KMS-11 (cell line): ENCODE results near the gene ATF7.

Experiments
- H2AFZ ChIP-seq: fragments of 200-600 bp; sonication (generic); 2 replicates; pipeline ENCODE4 v1.6.1; 2016; ENCODE audit warnings: antibody characterized with exemption, mixed run types, low read depth
- H3K27ac ChIP-seq: fragments of 200-600 bp; sonication (generic); 2 replicates; pipeline ENCODE4 v1.6.1; 2016; ENCODE audit warnings: mild to moderate bottlenecking, mixed run types
- H3K27me3 ChIP-seq: fragments of 200-600 bp; sonication (generic); 2 replicates; pipeline ENCODE4 v1.6.1; 2017; ENCODE audit warnings: mild to moderate bottlenecking, low read depth, mixed run types, moderate library complexity; ENCODE audit not compliant: insufficient read depth
- H3K36me3 ChIP-seq: fragments of 200-600 bp; sonication (generic); 2 replicates; pipeline ENCODE4 v1.6.1; 2017; ENCODE audit warnings: mild to moderate bottlenecking, mixed run types; ENCODE audit not compliant: insufficient read depth
- H3K4me1 ChIP-seq: fragments of 200-600 bp; sonication (generic); 2 replicates; pipeline ENCODE4 v1.6.1; 2016; ENCODE audit warnings: mild to moderate bottlenecking, low read depth, mixed run types; ENCODE audit not compliant: poor library complexity, severe bottlenecking
- H3K4me2 ChIP-seq: fragments of 200-600 bp; sonication (generic); 2 replicates; pipeline ENCODE4 v1.7.0; 2016; ENCODE audit warnings: mild to moderate bottlenecking, mixed run types
- H3K4me3 ChIP-seq: fragments of 200-600 bp; sonication (generic); IDR thresholded peaks from 2 replicates; pipeline ENCODE4 v1.6.1; 2017; ENCODE audit warnings: low read depth, low read length, mixed read lengths; ENCODE audit not compliant: insufficient read depth
- H3K79me2 ChIP-seq: fragments of 200-600 bp; sonication (generic); 2 replicates; pipeline ENCODE4 v1.6.1; 2016; ENCODE audit warnings: low read depth, mixed run types; ENCODE audit not compliant: insufficient read depth
- H3K9ac ChIP-seq: fragments of 200-600 bp; sonication (generic); 2 replicates; pipeline ENCODE4 v1.6.1; 2016; ENCODE audit warnings: mild to moderate bottlenecking, mixed run types
- H4K20me1 ChIP-seq: fragments of 200-600 bp; sonication (generic); 2 replicates; pipeline ENCODE4 v1.6.1; 2016; ENCODE audit warnings: mild to moderate bottlenecking, mixed run types; ENCODE audit not compliant: insufficient read depth
- TF ChIP-seq, protein P1 (sequence below): fragments of 200-600 bp; sonication (generic); conservative IDR thresholded peaks from 2 replicates; pipeline ENCODE4 v1.6.1; 2017; ENCODE audit warnings: low read depth, mild to moderate bottlenecking, antibody characterized with exemption, low read length, moderate library complexity, mixed read lengths

ATF7 gene

DNA sequence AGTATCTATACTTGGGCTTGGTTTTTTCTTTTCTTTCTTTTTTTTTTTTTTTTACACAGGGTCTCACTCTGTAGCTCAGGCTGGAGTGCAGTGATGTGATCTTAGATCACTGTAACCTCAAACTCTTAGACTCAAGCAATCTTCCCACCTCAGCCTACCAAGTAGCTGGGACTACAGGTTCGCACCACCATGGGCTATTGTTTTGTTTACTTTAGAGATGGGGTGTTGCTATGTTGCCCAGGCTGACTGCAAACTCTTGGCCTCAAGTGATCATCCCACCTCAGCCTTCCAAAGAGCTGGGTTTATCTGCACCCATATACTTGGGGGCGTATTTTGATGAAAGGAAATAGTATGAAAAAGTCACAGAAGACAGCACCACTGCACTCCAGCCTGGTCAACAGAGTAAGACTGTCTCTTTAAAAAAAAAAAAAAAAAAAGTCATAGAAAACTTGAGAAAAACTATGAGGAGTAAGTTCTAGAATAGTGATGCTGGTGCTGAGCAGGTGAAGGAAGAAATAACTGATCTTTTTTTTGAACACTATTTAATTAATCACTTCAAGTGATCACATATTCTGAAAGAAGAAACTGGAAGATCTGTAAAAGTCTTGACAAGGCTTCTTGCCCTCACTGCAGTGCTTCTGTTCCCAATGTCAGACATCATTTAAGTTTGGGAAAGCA is 65.1 kb downstream of the ATF7 start:
- no peaks in the 10 kb centered on the region for H4K20me1 ChIP-seq
- TF ChIP-seq, protein P1, sequence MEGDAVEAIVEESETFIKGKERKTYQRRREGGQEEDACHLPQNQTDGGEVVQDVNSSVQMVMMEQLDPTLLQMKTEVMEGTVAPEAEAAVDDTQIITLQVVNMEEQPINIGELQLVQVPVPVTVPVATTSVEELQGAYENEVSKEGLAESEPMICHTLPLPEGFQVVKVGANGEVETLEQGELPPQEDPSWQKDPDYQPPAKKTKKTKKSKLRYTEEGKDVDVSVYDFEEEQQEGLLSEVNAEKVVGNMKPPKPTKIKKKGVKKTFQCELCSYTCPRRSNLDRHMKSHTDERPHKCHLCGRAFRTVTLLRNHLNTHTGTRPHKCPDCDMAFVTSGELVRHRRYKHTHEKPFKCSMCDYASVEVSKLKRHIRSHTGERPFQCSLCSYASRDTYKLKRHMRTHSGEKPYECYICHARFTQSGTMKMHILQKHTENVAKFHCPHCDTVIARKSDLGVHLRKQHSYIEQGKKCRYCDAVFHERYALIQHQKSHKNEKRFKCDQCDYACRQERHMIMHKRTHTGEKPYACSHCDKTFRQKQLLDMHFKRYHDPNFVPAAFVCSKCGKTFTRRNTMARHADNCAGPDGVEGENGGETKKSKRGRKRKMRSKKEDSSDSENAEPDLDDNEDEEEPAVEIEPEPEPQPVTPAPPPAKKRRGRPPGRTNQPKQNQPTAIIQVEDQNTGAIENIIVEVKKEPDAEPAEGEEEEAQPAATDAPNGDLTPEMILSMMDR: no peak
- H3K4me3 ChIP-seq: no peak overlapping the region
- no peak overlapping the region for H3K27ac ChIP-seq
- H3K4me1 ChIP-seq: peaks cover 28% of the 10 kb centered on the region
- H2AFZ ChIP-seq: no peak overlapping the region
- H3K79me2 ChIP-seq: no peaks in the 10 kb centered on the region
- H3K9ac ChIP-seq: no peak overlapping the region
- no peaks in the 10 kb centered on the region for H3K36me3 ChIP-seq
- H3K27me3 ChIP-seq: no peaks in the 10 kb centered on the region
- H3K4me2 ChIP-seq: no peak overlapping the region

DNA sequence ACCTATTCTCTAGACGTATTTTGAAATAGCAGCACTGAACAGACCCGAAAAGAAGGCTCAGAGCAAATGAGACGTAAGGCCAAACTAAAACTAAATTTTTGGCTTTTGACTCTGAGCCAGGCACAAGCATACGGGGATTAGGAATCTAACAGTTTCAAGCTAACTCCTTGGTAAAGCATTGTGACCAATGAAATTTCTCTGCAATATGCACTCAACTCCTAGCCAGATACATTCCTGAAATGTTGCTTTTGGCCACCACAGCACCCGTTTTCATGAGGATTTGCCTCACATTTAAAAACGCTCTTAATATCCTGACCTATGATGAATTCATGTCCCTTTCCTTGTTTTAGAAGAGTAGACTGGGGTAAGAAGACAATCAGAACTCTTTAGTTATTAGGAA is 65.8 kb downstream of the ATF7 start:
- H3K79me2 ChIP-seq: no peaks in the 10 kb centered on the region
- no peak overlapping the region for H3K9ac ChIP-seq
- H3K4me3 ChIP-seq: no peak overlapping the region
- H4K20me1 ChIP-seq: no peaks in the 10 kb centered on the region
- H3K4me1 ChIP-seq: peaks cover 28% of the 10 kb centered on the region
- TF ChIP-seq, protein P1: no peak
- H3K27me3 ChIP-seq: no peaks in the 10 kb centered on the region
- H3K4me2 ChIP-seq: no peak overlapping the region
- no peak overlapping the region for H3K27ac ChIP-seq
- no peaks in the 10 kb centered on the region for H3K36me3 ChIP-seq
- no peak overlapping the region for H2AFZ ChIP-seq

DNA sequence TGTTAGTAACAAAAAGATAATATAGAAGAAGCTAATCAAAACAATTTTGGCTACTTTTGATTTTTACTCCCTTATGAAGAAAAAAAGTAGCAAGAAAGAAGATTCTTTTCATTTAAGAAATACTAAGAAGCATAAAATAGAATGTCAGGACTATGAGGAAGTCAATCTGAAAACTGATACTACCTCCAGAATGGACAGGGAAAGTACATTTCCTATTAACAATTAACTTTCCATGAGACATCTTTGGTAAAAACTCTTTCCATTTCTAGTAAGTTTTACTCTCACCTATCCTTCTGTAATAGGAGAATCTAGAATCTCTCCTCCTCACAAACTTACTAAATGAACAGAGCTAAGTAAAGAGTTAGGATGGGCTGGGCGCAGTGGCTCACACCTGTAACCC is 67.6 kb downstream of the ATF7 start:
- Histone ChIP-seq H2AFZ (no peak overlapping the region), H3K4me3 (no peak overlapping the region), H3K4me1 (peaks cover 21% of the 10 kb centered on the region), H3K27me3 (no peaks in the 10 kb centered on the region), H3K9ac (no peak overlapping the region), H4K20me1 (no peaks in the 10 kb centered on the region), H3K4me2 (no peak overlapping the region; the same call in 1 of the 2 replicates), H3K27ac (no peak overlapping the region), H3K79me2 (no peaks in the 10 kb centered on the region), H3K36me3 (no peaks in the 10 kb centered on the region)
- TF ChIP-seq, protein P1: no peak

DNA sequence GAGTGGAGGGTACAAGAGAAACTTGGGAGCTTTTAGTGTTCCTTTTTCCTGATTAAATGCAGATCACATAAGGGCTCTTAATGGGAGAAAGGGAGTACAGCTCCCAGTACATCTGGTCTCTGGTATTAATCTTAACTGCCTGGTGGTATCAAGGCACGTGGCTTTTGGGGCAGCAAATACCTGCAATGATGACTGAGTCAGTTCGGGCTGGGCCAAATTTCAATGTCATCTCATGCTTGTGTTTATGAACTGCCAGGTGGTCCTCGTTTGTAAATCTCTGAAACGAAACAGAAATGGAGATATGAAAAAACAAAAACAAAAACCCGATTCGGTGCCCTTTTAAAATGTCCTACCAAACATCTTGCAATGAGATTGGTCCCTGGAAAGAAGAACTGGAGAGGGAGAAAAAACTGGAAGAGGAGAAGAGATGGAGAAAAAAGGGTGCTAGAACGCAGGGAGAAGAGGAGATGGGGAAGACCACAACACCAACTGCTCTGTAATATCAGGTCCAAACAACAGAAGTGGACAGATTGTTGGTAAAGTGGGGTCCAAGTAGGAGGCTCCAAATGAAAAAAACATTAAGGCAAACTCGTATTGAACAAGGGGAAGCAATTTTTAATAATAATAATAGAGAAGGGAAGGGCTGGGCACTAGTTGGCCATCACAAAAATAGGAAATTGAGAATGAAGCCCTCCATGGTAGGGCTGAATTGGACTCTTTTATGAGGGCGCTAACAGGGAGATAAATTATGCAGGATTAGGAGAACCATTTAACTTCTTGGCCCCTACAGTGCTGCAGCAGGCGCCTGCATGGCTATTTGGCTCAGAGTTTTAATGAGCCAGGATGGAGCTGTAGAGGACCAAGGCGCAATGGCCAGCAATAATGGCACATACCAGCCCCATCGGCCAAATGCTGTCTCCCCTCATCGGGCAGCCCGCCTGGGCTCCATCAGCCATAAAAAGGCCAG is 73.5 kb downstream of the ATF7 start:
- Histone ChIP-seq H3K36me3 (no peaks in the 10 kb centered on the region), H2AFZ (peak overlapping the region; percentile 25), H3K27ac (peak overlapping the region; percentile 67), H4K20me1 (no peaks in the 10 kb centered on the region), H3K9ac (peak overlapping the region; percentile 37; the same call in 1 of the 2 replicates), H3K27me3 (no peaks in the 10 kb centered on the region), H3K4me3 (peak overlapping the region; percentile 70), H3K4me1 (peaks cover 51% of the 10 kb centered on the region), H3K79me2 (no peaks in the 10 kb centered on the region), H3K4me2 (peak overlapping the region; percentile 62)
- TF ChIP-seq, protein P1: 0 out of 2 replicates have a peak, but pooled peaks have one; percentile 3
